ENCODE data around the gene PATJ. TPM values are rescaled to one million over a fixed set of nuclear protein-coding genes. Genes with fewer than 3 reads are reported as not detected.

The PATJ gene
- total RNA-seq, 2 donors from 2014 or later: 74.3 to 81.7 TPM

DNA sequence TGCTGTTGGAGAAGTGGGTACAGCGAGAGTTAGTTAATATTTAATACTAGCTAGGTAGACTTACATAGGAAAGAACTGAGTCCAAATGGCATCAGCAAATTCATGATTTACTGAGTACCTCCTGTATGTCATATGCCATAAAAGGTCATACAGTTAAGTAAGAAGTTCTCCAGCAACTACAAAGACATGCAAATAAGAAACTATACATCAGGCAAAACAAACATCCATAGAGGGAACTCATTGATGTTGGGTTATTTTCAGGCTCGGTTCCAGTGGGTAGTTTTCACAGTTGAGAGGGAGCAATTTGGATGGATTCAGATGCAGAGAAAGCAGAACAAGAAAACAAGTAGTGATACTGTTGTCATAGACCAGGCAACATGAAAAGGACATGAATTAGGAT lies 287.4 kb downstream of the PATJ start:
- Mint-ChIP-seq H3K9me3 (peaks cover 13% of the 10 kb centered on the region), H3K27ac (no peak overlapping the region), H3K27me3 (ENCODE audit: insufficient read depth) (no peaks in the 10 kb centered on the region), H3K4me1 (peaks cover 27% of the 10 kb centered on the region), H3K4me3 (no peak overlapping the region), H3K36me3 (ENCODE audit: low read depth) (peaks cover 34% of the 10 kb centered on the region)
- H3K36me3 ChIP-seq (ENCODE audit: control insufficient read depth, insufficient read depth, low read length): no peaks in the 10 kb centered on the region
- WGBS, 2 experiments (ENCODE audit: insufficient coverage in 1 of 2, insufficient read length in 1 of 2): 89% methylated on average over 2 of the region's 2 CpGs
- no peak overlapping the region for H3K4me3 ChIP-seq (ENCODE audit: low read length)
- H3K9me3 ChIP-seq (ENCODE audit: control insufficient read depth, low read length): peaks cover 19% of the 10 kb centered on the region
- peaks cover 12% of the 10 kb centered on the region for H3K4me1 ChIP-seq (ENCODE audit: control insufficient read depth, insufficient read depth, low read length)
- H3K27ac ChIP-seq (ENCODE audit: low read depth, low read length): no peak overlapping the region
- TF ChIP-seq, protein P1, sequence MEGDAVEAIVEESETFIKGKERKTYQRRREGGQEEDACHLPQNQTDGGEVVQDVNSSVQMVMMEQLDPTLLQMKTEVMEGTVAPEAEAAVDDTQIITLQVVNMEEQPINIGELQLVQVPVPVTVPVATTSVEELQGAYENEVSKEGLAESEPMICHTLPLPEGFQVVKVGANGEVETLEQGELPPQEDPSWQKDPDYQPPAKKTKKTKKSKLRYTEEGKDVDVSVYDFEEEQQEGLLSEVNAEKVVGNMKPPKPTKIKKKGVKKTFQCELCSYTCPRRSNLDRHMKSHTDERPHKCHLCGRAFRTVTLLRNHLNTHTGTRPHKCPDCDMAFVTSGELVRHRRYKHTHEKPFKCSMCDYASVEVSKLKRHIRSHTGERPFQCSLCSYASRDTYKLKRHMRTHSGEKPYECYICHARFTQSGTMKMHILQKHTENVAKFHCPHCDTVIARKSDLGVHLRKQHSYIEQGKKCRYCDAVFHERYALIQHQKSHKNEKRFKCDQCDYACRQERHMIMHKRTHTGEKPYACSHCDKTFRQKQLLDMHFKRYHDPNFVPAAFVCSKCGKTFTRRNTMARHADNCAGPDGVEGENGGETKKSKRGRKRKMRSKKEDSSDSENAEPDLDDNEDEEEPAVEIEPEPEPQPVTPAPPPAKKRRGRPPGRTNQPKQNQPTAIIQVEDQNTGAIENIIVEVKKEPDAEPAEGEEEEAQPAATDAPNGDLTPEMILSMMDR (conservative IDR thresholded peaks at IDR 0.05): no peak
- no peak for DNase-seq
- H3K9ac ChIP-seq (ENCODE audit: extremely low read depth, low read length, poor library complexity, severe bottlenecking): no peak overlapping the region
- no peaks in the 10 kb centered on the region for H3K27me3 ChIP-seq (ENCODE audit: control insufficient read depth, insufficient read depth, low read length, poor library complexity, severe bottlenecking)

DNA sequence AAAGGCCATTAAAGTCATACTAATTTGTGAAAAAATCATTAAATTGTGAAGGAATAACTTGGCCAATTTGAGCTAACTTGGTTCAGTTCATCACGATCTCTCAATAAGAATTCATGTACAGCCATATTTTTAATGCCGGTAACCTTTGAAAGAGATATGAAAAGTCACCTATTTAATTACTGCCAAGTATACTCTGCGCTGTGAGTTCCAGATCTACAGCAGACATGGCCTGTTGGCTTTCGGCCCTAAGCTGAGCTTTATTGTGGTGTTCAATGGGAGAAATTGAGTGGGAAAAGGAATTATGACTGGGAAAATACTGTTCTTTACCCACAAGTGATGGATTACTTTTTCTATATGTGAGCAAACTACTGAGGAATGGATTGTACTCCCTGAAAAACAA lies 292.5 kb downstream of the PATJ start:
- no peak overlapping the region for H3K27ac Mint-ChIP-seq
- peaks cover 10% of the 10 kb centered on the region for H3K36me3 Mint-ChIP-seq (ENCODE audit: low read depth)
- H3K27me3 Mint-ChIP-seq (ENCODE audit: insufficient read depth): no peaks in the 10 kb centered on the region
- H3K4me3 Mint-ChIP-seq: no peak overlapping the region
- H3K4me3 ChIP-seq (ENCODE audit: low read length): no peak overlapping the region
- WGBS, 2 experiments (ENCODE audit: insufficient coverage in 1 of 2, insufficient read length in 1 of 2): 84 to 86% methylated on average over 4 of the region's 4 CpGs
- no peak for DNase-seq
- peaks cover under 1% of the 10 kb centered on the region for H3K9me3 ChIP-seq (ENCODE audit: control insufficient read depth, low read length)
- TF ChIP-seq, protein P1 (conservative IDR thresholded peaks at IDR 0.05): no peak
- peaks cover 1% of the 10 kb centered on the region for H3K9me3 Mint-ChIP-seq
- peaks cover 17% of the 10 kb centered on the region for H3K4me1 ChIP-seq (ENCODE audit: control insufficient read depth, insufficient read depth, low read length)
- peaks cover 40% of the 10 kb centered on the region for H3K4me1 Mint-ChIP-seq
- H3K36me3 ChIP-seq (ENCODE audit: control insufficient read depth, insufficient read depth, low read length): no peaks in the 10 kb centered on the region
- no peak overlapping the region for H3K27ac ChIP-seq (ENCODE audit: low read depth, low read length)
- no peaks in the 10 kb centered on the region for H3K27me3 ChIP-seq (ENCODE audit: control insufficient read depth, insufficient read depth, low read length, poor library complexity, severe bottlenecking)
- H3K9ac ChIP-seq (ENCODE audit: extremely low read depth, low read length, poor library complexity, severe bottlenecking): no peak overlapping the region

DNA sequence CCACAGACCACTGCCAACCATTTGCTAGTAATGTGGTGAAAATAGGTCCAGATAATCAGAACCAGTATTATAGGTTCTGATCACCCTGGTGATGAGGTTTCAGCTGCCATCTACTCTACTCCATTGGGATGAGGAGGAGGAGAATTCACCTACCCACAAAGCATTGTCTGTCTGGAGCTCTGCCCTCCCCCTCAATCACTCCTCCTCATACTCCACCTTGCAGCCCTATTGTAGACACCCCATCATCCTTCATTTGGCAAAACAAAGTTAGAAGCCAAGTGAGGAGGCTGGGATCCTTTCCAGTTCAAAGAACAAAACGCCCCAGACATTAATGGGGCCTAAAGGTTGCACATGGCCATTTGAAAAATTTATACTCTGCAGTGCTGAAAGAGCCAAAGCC lies 295.0 kb downstream of the PATJ start:
- no peak overlapping the region for H3K4me3 ChIP-seq (ENCODE audit: low read length)
- no peaks in the 10 kb centered on the region for H3K36me3 ChIP-seq (ENCODE audit: control insufficient read depth, insufficient read depth, low read length)
- no peaks in the 10 kb centered on the region for H3K9me3 ChIP-seq (ENCODE audit: control insufficient read depth, low read length)
- no peak overlapping the region for H3K4me3 Mint-ChIP-seq
- H3K36me3 Mint-ChIP-seq (ENCODE audit: low read depth): peaks cover 8% of the 10 kb centered on the region
- no peak overlapping the region for H3K9ac ChIP-seq (ENCODE audit: extremely low read depth, low read length, poor library complexity, severe bottlenecking)
- H3K27me3 Mint-ChIP-seq (ENCODE audit: insufficient read depth): no peaks in the 10 kb centered on the region
- no peaks in the 10 kb centered on the region for H3K27me3 ChIP-seq (ENCODE audit: control insufficient read depth, insufficient read depth, low read length, poor library complexity, severe bottlenecking)
- H3K27ac ChIP-seq (ENCODE audit: low read depth, low read length): no peak overlapping the region
- TF ChIP-seq, protein P1 (conservative IDR thresholded peaks at IDR 0.05): no peak
- WGBS, 2 experiments (ENCODE audit: insufficient coverage in 1 of 2, insufficient read length in 1 of 2): 95 to 100% methylated on average over 1 of the region's 1 CpG
- H3K9me3 Mint-ChIP-seq: no peaks in the 10 kb centered on the region
- no peak overlapping the region for H3K27ac Mint-ChIP-seq
- H3K4me1 Mint-ChIP-seq: peaks cover 50% of the 10 kb centered on the region
- DNase-seq: no peak
- peaks cover 19% of the 10 kb centered on the region for H3K4me1 ChIP-seq (ENCODE audit: control insufficient read depth, insufficient read depth, low read length)

Measured in endodermal cell (in vitro differentiated cells).